GM13976 (cell line): Measurements from ENCODE around the gene CEPT1.

Experiments
- DNase-seq: peaks from one replicate; pipeline ENCODE4 v3.0.0; 2012; ENCODE audit warnings: low spot score
- in situ Hi-C: fragments of 300-500 bp; cut with MboI; formaldehyde crosslinking; loops from one replicate; pipeline ENCODE4 v1.12.0; 2022; ENCODE audit warnings: low sequenced_read_pairs, mixed read lengths, inconsistent platforms; ENCODE audit not compliant: unreplicated experiment
- TF ChIP-seq, protein P1 (sequence below): IDR thresholded peaks from 2 replicates; pipeline ENCODE4 v1.5.1; 2012; ENCODE audit warnings: borderline replicate concordance, mild to moderate bottlenecking; ENCODE audit not compliant: insufficient read depth; ENCODE audit errors: extremely low read depth, missing control alignments, control extremely low read depth

Gene CEPT1

GRCh38 chr1:111133866-111134265, 6.2 kb upstream of the CEPT1 start:
- in situ Hi-C loops, result no loop called here
- no peak for DNase-seq
- TF ChIP-seq, protein P1, sequence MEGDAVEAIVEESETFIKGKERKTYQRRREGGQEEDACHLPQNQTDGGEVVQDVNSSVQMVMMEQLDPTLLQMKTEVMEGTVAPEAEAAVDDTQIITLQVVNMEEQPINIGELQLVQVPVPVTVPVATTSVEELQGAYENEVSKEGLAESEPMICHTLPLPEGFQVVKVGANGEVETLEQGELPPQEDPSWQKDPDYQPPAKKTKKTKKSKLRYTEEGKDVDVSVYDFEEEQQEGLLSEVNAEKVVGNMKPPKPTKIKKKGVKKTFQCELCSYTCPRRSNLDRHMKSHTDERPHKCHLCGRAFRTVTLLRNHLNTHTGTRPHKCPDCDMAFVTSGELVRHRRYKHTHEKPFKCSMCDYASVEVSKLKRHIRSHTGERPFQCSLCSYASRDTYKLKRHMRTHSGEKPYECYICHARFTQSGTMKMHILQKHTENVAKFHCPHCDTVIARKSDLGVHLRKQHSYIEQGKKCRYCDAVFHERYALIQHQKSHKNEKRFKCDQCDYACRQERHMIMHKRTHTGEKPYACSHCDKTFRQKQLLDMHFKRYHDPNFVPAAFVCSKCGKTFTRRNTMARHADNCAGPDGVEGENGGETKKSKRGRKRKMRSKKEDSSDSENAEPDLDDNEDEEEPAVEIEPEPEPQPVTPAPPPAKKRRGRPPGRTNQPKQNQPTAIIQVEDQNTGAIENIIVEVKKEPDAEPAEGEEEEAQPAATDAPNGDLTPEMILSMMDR, result no peak

DNA sequence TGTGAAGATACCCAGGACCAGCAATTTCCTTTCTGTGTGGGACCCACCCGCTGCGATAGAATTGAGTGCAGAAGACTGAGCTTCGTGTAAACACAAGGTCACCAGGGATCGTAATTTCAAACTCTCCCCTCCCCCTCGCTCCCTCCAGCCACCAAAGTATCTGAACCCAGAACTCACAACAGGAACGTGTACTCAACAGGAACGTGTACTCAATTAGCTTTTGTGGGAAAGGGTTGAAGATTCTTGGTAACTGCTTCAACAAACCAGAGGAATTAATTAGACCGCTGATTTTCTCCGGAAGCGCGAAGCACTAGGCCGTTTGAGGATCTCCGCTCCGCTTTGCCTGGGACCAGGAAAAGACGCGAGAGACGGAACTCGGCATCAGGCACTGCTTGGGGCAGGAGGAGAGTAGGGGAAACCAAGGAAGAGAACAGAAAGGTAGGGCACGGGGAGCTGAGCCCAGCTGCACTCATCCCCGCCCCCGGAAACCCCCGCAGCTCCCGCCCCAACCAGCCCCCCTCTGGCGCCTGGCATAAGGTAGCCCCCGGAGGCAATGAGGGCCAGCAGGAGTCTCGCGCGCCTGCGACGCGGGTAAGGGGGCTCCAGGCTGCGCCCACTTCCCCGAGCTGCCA, 583 bp upstream of the CEPT1 start:
- in situ Hi-C loops, result loop anchor here (5.0 kb wide), 1 partner anchor 78 kb away; no protein-coding TSS in a partner anchor
- TF ChIP-seq, protein P1, result no peak
- DNase-seq, result no peak

- in situ Hi-C loops, result loop anchor here (10.0 kb wide), 1 partner anchor 266 kb away; the partner anchor contains the start of gene CD53
- DNase-seq, result no peak
Measured at GRCh38 chr1:111140680-111140967, 601 bp downstream of the CEPT1 start.

DNA sequence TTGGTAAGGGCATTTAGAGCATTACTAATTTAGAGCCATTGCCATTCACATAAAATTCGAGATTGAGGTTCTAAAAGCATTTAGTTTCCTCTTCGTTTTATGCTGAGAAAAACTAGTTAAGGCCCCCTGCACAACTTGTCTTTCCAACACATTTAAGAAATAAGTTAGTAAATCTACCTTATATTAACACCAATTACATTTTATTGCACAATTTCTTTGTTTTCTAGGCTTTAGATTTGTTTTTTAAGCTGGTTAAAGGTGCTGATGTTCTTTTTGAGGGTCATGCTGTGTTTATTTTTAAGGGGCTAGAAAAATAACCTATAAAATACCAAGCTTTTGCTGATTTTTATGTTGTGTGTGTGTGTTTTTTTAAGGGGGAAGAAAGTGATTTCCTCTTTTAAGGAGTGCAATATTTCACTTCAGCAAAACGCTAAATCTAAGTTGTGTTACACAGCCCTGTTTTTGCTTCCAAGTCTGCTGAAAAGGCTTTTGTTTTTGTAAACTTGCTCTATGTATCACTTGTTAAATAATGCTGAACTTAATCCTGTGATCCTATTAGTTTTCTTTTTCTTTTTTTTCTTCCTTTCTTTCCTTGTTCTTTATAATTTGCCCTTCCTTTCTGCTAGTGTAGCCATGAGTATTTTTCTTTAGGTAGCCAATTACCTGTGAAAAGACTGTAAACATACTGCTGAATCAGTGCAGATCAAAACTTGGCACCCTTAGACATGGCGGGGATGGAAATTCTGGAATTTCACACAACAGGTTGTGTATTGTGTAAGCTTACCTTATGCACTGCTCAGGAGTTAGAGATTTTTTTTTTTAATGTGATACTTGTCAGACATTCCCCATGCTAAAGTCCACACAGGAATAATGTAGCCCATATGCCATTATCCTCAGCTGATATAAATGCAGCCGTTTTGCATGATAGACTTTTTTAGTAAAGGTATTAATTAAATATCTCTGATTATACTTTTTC, 1.5 kb downstream of the CEPT1 start:
- TF ChIP-seq, protein P1, result no peak
- DNase-seq, result no peak
- in situ Hi-C loops, result loop anchor here (10.0 kb wide), 1 partner anchor 267 kb away; the partner anchor contains the start of gene CD53

More at GRCh38 chr1:111140680-111140967, 601 bp downstream of the CEPT1 start:
- TF ChIP-seq, protein P1, result no peak

- in situ Hi-C loops, result loop anchor here (10.0 kb wide), 1 partner anchor 268 kb away; the partner anchor contains the start of gene CD53
- TF ChIP-seq, protein P1, result no peak
- no peak for DNase-seq
Measured at GRCh38 chr1:111142356-111142975, 2.4 kb downstream of the CEPT1 start.

- TF ChIP-seq, protein P1, result no peak
- in situ Hi-C loops, result loop anchor here (10.0 kb wide), 1 partner anchor 271 kb away; the partner anchor contains the start of gene CD53
- no peak for DNase-seq
Measured at GRCh38 chr1:111145542-111145941, 5.5 kb downstream of the CEPT1 start.
